Activated B cell treated with CpG ODN at 0.5 μM for 24 hours (primary cell): ENCODE results near the gene TTC7B. TPM values are rescaled to one million over a fixed set of nuclear protein-coding genes. Genes with fewer than 3 reads are reported as not detected.

ENCODE experiments used
- ATAC-seq: fragments of 200-7000 bp; cut with Tn5 transposase; one replicate; pipeline ENCODE4 v1.10.0; 2021; ENCODE audit warnings: low read depth, mild to moderate bottlenecking, moderate library complexity
- CTCF ChIA-PET: fragments of 350-600 bp; sonication (Branson Sonifier 250); formaldehyde crosslinking; loops from one replicate; lab custom pipeline; 2021; ENCODE audit warnings: antibody characterized with exemption; lab: Charles Lee
- POLR2A ChIA-PET: fragments of 350-600 bp; sonication (Branson Sonifier 250); formaldehyde crosslinking; loops from one replicate; lab custom pipeline; 2021; ENCODE audit warnings: antibody characterized with exemption; lab: Charles Lee
- DNase-seq: peaks from one replicate; pipeline ENCODE4 v3.0.0; 2022
- H3K27ac Mint-ChIP-seq: one replicate; pipeline ENCODE4 v1.8.0; 2020; ENCODE audit warnings: mixed read lengths
- H3K27me3 Mint-ChIP-seq: one replicate; pipeline ENCODE4 v1.8.0; 2021; ENCODE audit warnings: mixed read lengths
- H3K36me3 Mint-ChIP-seq: one replicate; pipeline ENCODE4 v1.8.0; 2021; ENCODE audit warnings: low read depth, mixed read lengths
- H3K4me1 Mint-ChIP-seq: one replicate; pipeline ENCODE4 v1.8.0; 2021; ENCODE audit warnings: mixed read lengths
- H3K4me3 Mint-ChIP-seq: one replicate; pipeline ENCODE4 v1.8.0; 2020; ENCODE audit warnings: mild to moderate bottlenecking, mixed read lengths
- H3K9me3 Mint-ChIP-seq: one replicate; pipeline ENCODE4 v1.8.0; 2020; ENCODE audit warnings: mixed read lengths
- CTCF ChIP-seq: fragments of 200-600 bp; IDR thresholded peaks from one replicate; pipeline ENCODE4 v1.8.0; 2022; ENCODE audit warnings: antibody characterized with exemption, mild to moderate bottlenecking
- intact Hi-C: fragments of 100-400 bp; cut with micrococcal nuclease; formaldehyde crosslinking; loops from one replicate; pipeline ENCODE4 v1.15.1; 2024
- total RNA-seq: library from RNA; stranded (reverse); gene quantifications from 2 replicates; pipeline ENCODE4 v1.2.3, GENCODE V29; 2022

Gene TTC7B
- total RNA-seq, 1 donor from 2014 or later, result 1.9 TPM

GRCh38 chr14:90658541-90658967 lies 157.7 kb downstream of the TTC7B start:
- no peaks in the 10 kb centered on the region for H3K9me3 Mint-ChIP-seq
- no peak for DNase-seq

GRCh38 chr14:90656973-90657372 lies 159.3 kb downstream of the TTC7B start:
- ATAC-seq, result no peak
- no peak overlapping the region for H3K4me3 Mint-ChIP-seq
- no peak overlapping the region for H3K27ac Mint-ChIP-seq
- no peak for TF ChIP-seq CTCF
- no peaks in the 10 kb centered on the region for H3K36me3 Mint-ChIP-seq
- no peaks in the 10 kb centered on the region for H3K9me3 Mint-ChIP-seq
- CTCF ChIA-PET, result no interaction called here
- H3K4me1 Mint-ChIP-seq, result peaks cover 7% of the 10 kb centered on the region
- H3K27me3 Mint-ChIP-seq, result peaks cover 5% of the 10 kb centered on the region
- intact Hi-C loops, result no loop called here
- no peak for DNase-seq
- POLR2A ChIA-PET, result no interaction called here

More at GRCh38 chr14:90658541-90658967, 157.7 kb downstream of the TTC7B start:
- Mint-ChIP-seq H3K36me3 (no peaks in the 10 kb centered on the region), H3K27ac (no peak overlapping the region), H3K4me1 (peaks cover 7% of the 10 kb centered on the region), H3K27me3 (no peaks in the 10 kb centered on the region), H3K4me3 (no peak overlapping the region)
- intact Hi-C loops, result no loop called here
- peak; percentile 14 for ATAC-seq
- ChIA-PET CTCF (no interaction called here), POLR2A (no interaction called here)
- no peak for TF ChIP-seq CTCF

- Mint-ChIP-seq H3K4me1 (peaks cover 7% of the 10 kb centered on the region), H3K9me3 (no peaks in the 10 kb centered on the region), H3K27me3 (peaks cover 5% of the 10 kb centered on the region), H3K36me3 (no peaks in the 10 kb centered on the region), H3K27ac (no peak overlapping the region), H3K4me3 (no peak overlapping the region)
- TF ChIP-seq CTCF, result no peak
- POLR2A ChIA-PET, result no interaction called here
- ATAC-seq, result no peak
- intact Hi-C loops, result no loop called here
- DNase-seq, result no peak
- CTCF ChIA-PET, result no interaction called here
Observed at GRCh38 chr14:90655829-90656228, 160.4 kb downstream of the TTC7B start.

- H3K4me1 Mint-ChIP-seq, result peaks cover 7% of the 10 kb centered on the region
- ATAC-seq, result no peak
- intact Hi-C loops, result no loop called here
- peaks cover 5% of the 10 kb centered on the region for H3K27me3 Mint-ChIP-seq
- H3K36me3 Mint-ChIP-seq, result no peaks in the 10 kb centered on the region
- no peak for TF ChIP-seq CTCF
- no peak overlapping the region for H3K27ac Mint-ChIP-seq
- H3K4me3 Mint-ChIP-seq, result no peak overlapping the region
- CTCF ChIA-PET, result no interaction called here
- no peaks in the 10 kb centered on the region for H3K9me3 Mint-ChIP-seq
- DNase-seq, result no peak
- POLR2A ChIA-PET, result no interaction called here
Observed at GRCh38 chr14:90654831-90655276, 161.4 kb downstream of the TTC7B start.

GRCh38 chr14:90652626-90653025 lies 163.6 kb downstream of the TTC7B start:
- H3K36me3 Mint-ChIP-seq, result no peaks in the 10 kb centered on the region
- intact Hi-C loops, result no loop called here
- H3K27me3 Mint-ChIP-seq, result peaks cover 5% of the 10 kb centered on the region
- DNase-seq (no peak), ATAC-seq (no peak)
- H3K9me3 Mint-ChIP-seq, result no peaks in the 10 kb centered on the region
- H3K4me1 Mint-ChIP-seq, result no peaks in the 10 kb centered on the region
- H3K27ac Mint-ChIP-seq, result no peak overlapping the region
- CTCF ChIA-PET, result no interaction called here
- POLR2A ChIA-PET, result no interaction called here
- no peak overlapping the region for H3K4me3 Mint-ChIP-seq
- TF ChIP-seq CTCF, result no peak
